ENCODE results near the gene XPO6. TPM values are rescaled to one million over a fixed set of nuclear protein-coding genes. Genes with fewer than 3 reads are reported as not detected.

XPO6 gene
- total RNA-seq, 1 donor from 2014 or later, result 71.6 TPM

DNA sequence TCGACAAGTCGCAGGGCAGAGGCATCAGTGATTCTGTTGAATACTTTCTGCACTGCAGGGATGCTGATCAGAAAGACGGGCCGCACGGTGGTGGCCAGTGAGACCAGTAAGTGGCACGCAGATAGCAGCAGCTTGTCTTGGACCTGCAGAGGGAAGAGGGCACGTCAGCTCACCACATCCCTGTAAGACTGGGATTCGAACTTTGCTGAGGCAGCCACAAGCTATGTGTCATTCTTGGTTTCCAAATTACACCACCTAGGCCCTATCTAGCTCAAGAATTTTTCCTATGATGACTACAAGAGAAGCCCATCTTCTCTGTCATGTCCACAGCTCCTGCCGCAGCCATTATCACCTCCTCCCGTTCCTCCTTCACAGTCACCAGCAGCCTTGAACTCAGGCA, 98.9 kb downstream of the XPO6 start:
- Histone ChIP-seq H3K36me3 (no peaks in the 10 kb centered on the region), H3K4me3 (no peak overlapping the region), H3K9ac (no peak overlapping the region), H3K9me3 (ENCODE audit: low read depth) (no peaks in the 10 kb centered on the region), H2AFZ (replicated peaks) (no peak overlapping the region), H3K79me2 (ENCODE audit: low read depth) (no peaks in the 10 kb centered on the region), H3K27me3 (no peaks in the 10 kb centered on the region), H3K4me1 (no peaks in the 10 kb centered on the region), H3K4me2 (no peak overlapping the region), H3F3A (ENCODE audit: low read depth) (no peaks in the 10 kb centered on the region), H4K20me1 (ENCODE audit: low read depth) (peaks cover 5% of the 10 kb centered on the region), H3K27ac (no peak overlapping the region)
- no peak for TF ChIP-seq EZH2 (IDR thresholded peaks at IDR 0.05)
- no peak for TF ChIP-seq EZH2phosphoT487 (IDR thresholded peaks at IDR 0.05)
- TF ChIP-seq, protein P1, sequence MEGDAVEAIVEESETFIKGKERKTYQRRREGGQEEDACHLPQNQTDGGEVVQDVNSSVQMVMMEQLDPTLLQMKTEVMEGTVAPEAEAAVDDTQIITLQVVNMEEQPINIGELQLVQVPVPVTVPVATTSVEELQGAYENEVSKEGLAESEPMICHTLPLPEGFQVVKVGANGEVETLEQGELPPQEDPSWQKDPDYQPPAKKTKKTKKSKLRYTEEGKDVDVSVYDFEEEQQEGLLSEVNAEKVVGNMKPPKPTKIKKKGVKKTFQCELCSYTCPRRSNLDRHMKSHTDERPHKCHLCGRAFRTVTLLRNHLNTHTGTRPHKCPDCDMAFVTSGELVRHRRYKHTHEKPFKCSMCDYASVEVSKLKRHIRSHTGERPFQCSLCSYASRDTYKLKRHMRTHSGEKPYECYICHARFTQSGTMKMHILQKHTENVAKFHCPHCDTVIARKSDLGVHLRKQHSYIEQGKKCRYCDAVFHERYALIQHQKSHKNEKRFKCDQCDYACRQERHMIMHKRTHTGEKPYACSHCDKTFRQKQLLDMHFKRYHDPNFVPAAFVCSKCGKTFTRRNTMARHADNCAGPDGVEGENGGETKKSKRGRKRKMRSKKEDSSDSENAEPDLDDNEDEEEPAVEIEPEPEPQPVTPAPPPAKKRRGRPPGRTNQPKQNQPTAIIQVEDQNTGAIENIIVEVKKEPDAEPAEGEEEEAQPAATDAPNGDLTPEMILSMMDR (IDR thresholded peaks at IDR 0.05), result no peak
- Mint-ChIP-seq H3K36me3 (peaks cover 27% of the 10 kb centered on the region), H3K9me3 (no peaks in the 10 kb centered on the region), H3K4me3 (no peak overlapping the region), H3K27ac (no peak overlapping the region), H3K27me3 (ENCODE audit: insufficient read depth, low read depth) (no peaks in the 10 kb centered on the region), H3K4me1 (peaks cover 5% of the 10 kb centered on the region)
- no peak for DNase-seq (ENCODE audit: low spot score)

DNA sequence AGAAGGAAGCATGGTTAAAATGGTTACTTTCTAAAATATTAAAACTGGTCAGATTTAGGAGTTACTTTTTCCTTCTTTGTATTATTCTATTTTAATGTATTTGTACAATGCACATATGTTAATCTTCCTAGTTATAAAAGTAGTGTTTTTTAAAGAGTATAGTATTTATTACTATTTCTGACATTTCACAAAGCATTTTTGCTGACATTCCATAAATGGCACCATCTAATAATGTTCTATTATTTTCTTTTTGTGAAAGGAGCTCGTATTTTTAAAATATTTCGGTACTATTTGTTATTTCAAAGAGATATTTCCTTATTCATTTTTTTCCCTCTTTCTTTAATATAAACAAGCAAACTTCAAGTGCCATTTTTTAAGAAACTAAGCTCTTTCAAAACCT, 100.8 kb downstream of the XPO6 start:
- no peaks in the 10 kb centered on the region for H3K27me3 ChIP-seq
- H2AFZ ChIP-seq (replicated peaks), result no peak overlapping the region
- H3K36me3 Mint-ChIP-seq, result peaks cover 28% of the 10 kb centered on the region
- no peaks in the 10 kb centered on the region for H3K79me2 ChIP-seq (ENCODE audit: low read depth)
- H3K27me3 Mint-ChIP-seq (ENCODE audit: insufficient read depth, low read depth), result no peaks in the 10 kb centered on the region
- peaks cover 10% of the 10 kb centered on the region for H3K4me1 Mint-ChIP-seq
- H3K9me3 Mint-ChIP-seq, result no peaks in the 10 kb centered on the region
- H4K20me1 ChIP-seq (ENCODE audit: low read depth), result peaks cover 5% of the 10 kb centered on the region
- H3F3A ChIP-seq (ENCODE audit: low read depth), result no peaks in the 10 kb centered on the region
- no peak overlapping the region for H3K4me3 Mint-ChIP-seq
- no peaks in the 10 kb centered on the region for H3K36me3 ChIP-seq
- H3K27ac ChIP-seq, result no peak overlapping the region
- no peaks in the 10 kb centered on the region for H3K9me3 ChIP-seq (ENCODE audit: low read depth)
- no peaks in the 10 kb centered on the region for H3K4me1 ChIP-seq
- H3K4me2 ChIP-seq, result no peak overlapping the region
- H3K27ac Mint-ChIP-seq, result no peak overlapping the region
- TF ChIP-seq, protein P1 (IDR thresholded peaks at IDR 0.05), result no peak
- no peak for TF ChIP-seq EZH2 (IDR thresholded peaks at IDR 0.05)
- no peak for TF ChIP-seq EZH2phosphoT487 (IDR thresholded peaks at IDR 0.05)
- H3K4me3 ChIP-seq, result no peak overlapping the region
- no peak overlapping the region for H3K9ac ChIP-seq
- no peak for DNase-seq (ENCODE audit: low spot score)

DNA sequence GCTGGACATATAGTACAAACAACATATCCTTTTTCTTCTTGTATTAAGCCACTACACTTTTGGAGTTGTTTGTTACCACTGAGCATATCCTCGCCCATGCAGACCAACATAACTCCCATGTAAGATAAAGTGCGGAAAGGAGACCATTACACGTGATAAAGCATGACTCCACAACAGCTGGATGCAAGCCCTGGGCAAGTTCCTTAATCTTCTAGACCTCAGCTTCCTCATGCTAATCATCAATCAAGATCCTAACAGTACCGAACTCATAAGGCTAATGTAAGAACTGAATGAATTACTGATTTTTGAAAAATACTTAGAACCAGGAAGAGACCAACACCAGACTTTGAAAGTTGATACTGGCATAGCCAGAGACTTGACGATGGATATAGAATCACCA, 101.3 kb downstream of the XPO6 start:
- peaks cover 5% of the 10 kb centered on the region for H4K20me1 ChIP-seq (ENCODE audit: low read depth)
- H3K36me3 Mint-ChIP-seq, result peaks cover 29% of the 10 kb centered on the region
- no peaks in the 10 kb centered on the region for H3F3A ChIP-seq (ENCODE audit: low read depth)
- no peaks in the 10 kb centered on the region for H3K9me3 Mint-ChIP-seq
- no peak overlapping the region for H3K4me3 ChIP-seq
- no peak overlapping the region for H3K27ac Mint-ChIP-seq
- peaks cover 10% of the 10 kb centered on the region for H3K4me1 Mint-ChIP-seq
- no peak for DNase-seq (ENCODE audit: low spot score)
- H3K4me3 Mint-ChIP-seq, result no peak overlapping the region
- H3K79me2 ChIP-seq (ENCODE audit: low read depth), result no peaks in the 10 kb centered on the region
- H3K9me3 ChIP-seq (ENCODE audit: low read depth), result no peaks in the 10 kb centered on the region
- H3K27me3 ChIP-seq, result no peaks in the 10 kb centered on the region
- no peak overlapping the region for H3K9ac ChIP-seq
- no peak for TF ChIP-seq EZH2phosphoT487 (IDR thresholded peaks at IDR 0.05)
- no peak for TF ChIP-seq EZH2 (IDR thresholded peaks at IDR 0.05)
- TF ChIP-seq, protein P1 (IDR thresholded peaks at IDR 0.05), result no peak
- H3K27me3 Mint-ChIP-seq (ENCODE audit: insufficient read depth, low read depth), result no peaks in the 10 kb centered on the region
- no peak overlapping the region for H3K27ac ChIP-seq
- H2AFZ ChIP-seq (replicated peaks), result no peak overlapping the region
- H3K36me3 ChIP-seq, result no peaks in the 10 kb centered on the region
- no peaks in the 10 kb centered on the region for H3K4me1 ChIP-seq
- H3K4me2 ChIP-seq, result no peak overlapping the region
